GM20000 (cell line): Measurements from ENCODE around the gene BSND.

Source experiments
- DNase-seq: peaks from one replicate; pipeline ENCODE4 v3.0.0; 2012; ENCODE audit warnings: low spot score
- TF ChIP-seq, protein P1 (sequence below): IDR thresholded peaks from 2 replicates; pipeline ENCODE4 v1.5.1; 2012; ENCODE audit warnings: mild to moderate bottlenecking, control low read depth; ENCODE audit errors: extremely low read depth, missing control alignments

Gene BSND

DNA sequence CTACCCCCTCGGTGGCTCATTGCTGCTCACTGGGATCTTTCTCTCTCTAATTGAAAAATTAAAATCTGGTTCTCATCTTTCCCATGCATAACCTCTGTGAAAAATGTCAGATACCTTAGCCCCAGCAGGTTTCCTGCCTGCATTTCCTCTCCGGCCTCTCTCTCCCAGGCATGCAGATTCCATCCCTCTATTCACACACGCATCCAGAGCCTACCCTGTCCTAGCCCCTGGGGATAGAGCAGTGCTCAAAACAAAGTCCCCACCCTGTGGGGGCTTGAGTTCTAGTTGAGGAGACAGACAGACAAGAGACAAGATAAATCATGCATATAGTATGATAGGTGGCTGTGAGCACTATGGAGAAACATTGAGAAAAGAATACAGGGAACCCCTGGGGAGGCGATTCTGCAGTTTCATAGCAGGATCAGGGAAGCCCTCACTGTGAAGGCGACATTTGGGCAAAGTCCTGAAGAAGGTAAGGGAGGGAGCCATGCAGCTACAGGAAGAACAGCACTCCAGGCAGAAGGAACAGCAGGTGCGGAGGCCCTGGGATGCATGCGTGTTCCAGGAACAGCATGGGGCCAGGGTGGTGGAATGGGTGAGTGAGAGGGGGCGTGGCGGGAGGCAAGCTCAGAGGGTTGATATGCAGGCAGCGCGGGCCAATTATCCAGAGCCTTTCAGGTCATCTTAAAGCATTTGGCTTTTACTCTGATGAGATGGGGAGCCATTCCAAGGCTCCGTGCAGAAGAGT lies 3.5 kb upstream of the BSND start:
- DNase-seq: no peak
- TF ChIP-seq, protein P1, sequence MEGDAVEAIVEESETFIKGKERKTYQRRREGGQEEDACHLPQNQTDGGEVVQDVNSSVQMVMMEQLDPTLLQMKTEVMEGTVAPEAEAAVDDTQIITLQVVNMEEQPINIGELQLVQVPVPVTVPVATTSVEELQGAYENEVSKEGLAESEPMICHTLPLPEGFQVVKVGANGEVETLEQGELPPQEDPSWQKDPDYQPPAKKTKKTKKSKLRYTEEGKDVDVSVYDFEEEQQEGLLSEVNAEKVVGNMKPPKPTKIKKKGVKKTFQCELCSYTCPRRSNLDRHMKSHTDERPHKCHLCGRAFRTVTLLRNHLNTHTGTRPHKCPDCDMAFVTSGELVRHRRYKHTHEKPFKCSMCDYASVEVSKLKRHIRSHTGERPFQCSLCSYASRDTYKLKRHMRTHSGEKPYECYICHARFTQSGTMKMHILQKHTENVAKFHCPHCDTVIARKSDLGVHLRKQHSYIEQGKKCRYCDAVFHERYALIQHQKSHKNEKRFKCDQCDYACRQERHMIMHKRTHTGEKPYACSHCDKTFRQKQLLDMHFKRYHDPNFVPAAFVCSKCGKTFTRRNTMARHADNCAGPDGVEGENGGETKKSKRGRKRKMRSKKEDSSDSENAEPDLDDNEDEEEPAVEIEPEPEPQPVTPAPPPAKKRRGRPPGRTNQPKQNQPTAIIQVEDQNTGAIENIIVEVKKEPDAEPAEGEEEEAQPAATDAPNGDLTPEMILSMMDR: no peak

DNA sequence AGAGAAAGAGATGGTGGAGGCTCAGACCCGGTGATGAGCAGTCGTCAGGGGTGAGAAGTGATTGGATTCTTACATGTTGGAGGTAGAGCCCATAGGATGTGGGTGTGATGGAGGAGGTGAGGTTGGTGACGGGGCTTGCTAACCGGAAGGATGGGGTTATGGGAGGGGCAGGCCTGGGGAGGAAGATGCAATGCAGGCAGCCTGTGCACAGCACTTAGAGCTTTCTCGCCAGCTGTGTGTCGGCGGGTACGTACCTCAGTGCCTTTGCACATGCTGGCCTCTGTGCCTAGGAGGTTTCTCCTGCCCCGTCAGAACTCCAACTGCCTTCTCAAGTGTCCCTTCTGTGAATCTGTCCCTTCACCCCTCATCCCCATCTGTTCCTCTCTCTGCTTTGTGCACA lies 2.9 kb upstream of the BSND start:
- no peak for DNase-seq

DNA sequence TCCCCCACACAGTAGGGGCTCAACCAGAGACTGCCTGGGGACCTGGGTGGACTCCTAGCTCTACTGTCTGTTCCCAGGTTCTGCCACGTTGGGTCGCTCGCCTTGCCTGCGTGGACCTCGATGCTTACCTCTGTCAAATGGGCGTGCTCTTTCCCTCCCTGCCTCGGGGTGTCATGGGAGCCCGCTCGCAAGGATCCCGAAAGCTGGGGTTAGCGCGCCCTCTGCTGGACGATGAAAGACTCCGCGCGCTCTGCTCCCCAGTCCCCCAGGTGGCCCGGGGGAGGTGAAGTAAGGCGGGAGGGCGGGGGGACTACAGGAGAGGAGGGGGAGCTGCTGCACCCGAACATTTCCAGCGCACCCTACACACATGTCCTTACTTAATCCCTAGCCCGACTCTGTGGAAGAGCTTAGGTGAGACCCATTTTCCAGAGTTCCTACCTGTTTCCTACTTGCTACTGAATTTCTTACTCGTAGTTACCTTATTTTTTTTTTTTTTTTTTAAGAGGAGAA lies 2.3 kb upstream of the BSND start:
- TF ChIP-seq, protein P1: peak; percentile 75
- peak; percentile 94 for DNase-seq

More for the DNA sequence above, 2.9 kb upstream of the BSND start:
- TF ChIP-seq, protein P1: no peak

- TF ChIP-seq, protein P1: no peak
- DNase-seq: no peak
Observed at GRCh38 chr1:54996869-54997710, 1.6 kb upstream of the BSND start.

DNA sequence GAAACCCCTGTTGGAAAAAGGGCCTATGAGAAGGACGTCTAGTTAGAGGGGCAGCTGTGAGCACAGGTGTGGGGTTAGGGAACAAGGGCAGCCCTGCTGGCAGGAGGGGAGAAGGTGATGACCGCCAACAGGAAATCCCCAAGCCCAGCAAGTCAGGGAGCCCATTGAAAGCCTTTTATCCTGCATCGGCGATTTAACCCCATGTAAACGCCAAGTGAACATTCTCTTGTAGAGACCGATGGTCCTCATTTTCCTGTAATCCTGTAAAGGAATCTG lies 1.1 kb upstream of the BSND start:
- DNase-seq: no peak
- TF ChIP-seq, protein P1: no peak

DNA sequence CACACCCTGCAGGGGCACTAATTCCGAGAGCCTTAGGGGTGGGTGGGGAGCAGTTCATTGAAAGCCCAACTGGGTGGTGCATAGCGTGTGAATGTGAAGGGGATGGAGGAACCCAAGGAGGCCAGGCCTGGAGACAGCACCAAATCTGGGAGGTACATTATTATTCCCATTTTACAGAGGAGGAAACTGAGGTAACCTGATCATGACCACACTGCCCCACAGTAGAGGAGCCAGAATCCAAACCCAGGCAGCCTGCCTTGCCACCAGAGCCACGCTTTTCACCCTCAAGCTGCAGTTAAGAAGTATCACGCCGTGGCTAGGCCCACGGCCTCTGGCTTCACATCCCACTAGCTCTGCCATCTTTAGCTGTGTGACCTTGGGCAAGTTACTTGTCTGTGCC lies 633 bp upstream of the BSND start:
- TF ChIP-seq, protein P1: no peak
- no peak for DNase-seq
